SH-SY5Y (cell line): ENCODE data around the gene TMEM135.

Source experiments
- GATA2 ChIP-seq: IDR thresholded peaks from 2 replicates; pipeline ENCODE4 v1.6.1; 2011; ENCODE audit warnings: mild to moderate bottlenecking, low read depth, low read length
- GATA3 ChIP-seq: IDR thresholded peaks from 2 replicates; pipeline ENCODE4 v1.6.1; 2011; ENCODE audit warnings: low read depth, mild to moderate bottlenecking, low read length, moderate library complexity

GRCh38 chr11:87097582-87097981 lies 59.8 kb downstream of the TMEM135 start:
- TF ChIP-seq GATA3: peak; percentile 88
- TF ChIP-seq GATA2: peak; percentile 93
